ENCODE data around the gene CHPT1.
"Not testable (repeated sequence)": the region's sequence is repeated elsewhere in the genome, so short reads cannot be mapped to it uniquely, and the experiment has no call there.

CHPT1 gene

GRCh38 chr12:101719566-101719965 lies 22.1 kb downstream of the CHPT1 start:
- DNase-seq: no peak

- DNase-seq: no peak
These were observed 22.7 kb downstream of the CHPT1 start for GRCh38 chr12:101720118-101720517.

DNA sequence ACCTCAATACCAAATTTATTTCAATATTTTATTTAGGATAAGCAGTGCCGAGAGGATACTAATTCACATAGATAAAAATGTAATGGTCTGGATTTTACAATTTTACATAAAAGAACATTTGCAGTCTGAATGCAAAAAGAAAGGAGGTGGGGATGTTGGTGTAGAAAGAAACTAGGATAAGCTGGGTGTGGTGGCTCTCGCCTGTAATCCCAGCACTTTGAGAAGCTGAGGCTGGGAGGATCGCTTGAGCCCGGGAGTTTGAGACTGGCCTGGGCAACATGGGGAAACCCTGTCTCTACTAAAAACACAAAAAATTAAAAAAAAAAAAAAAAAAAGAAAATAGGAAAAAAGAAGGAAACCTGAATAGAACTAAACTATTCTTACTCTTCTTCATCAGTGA lies 25.0 kb downstream of the CHPT1 start:
- no peak for DNase-seq

- DNase-seq: no peak
These were observed 29.7 kb downstream of the CHPT1 start for GRCh38 chr12:101727098-101727497.

- DNase-seq: no peak
These were observed 32.4 kb downstream of the CHPT1 start for GRCh38 chr12:101729842-101730241.

DNA sequence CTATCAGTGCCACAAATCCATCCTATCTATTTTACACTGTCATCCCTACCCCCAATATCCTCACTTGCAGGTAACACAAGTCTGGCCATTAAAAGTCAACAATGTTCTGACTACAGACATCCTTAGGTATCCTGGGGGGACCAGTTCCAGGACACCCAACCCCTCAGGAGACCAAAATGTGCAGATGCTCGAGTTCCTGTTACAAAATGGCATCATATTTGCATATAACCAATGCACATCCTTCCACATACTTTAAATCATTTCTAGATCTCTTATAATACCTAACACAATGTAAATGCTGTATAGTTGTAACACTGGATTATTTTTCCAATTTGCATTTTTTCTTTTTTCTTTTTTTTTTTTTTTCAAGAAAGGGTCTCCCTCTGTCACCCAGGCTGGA lies 34.9 kb downstream of the CHPT1 start:
- no peak for DNase-seq

GRCh38 chr12:101733166-101733565 lies 35.7 kb downstream of the CHPT1 start:
- no peak for DNase-seq

GRCh38 chr12:101734482-101734881 lies 37.0 kb downstream of the CHPT1 start:
- DNase-seq: not testable (repeated sequence)

DNA sequence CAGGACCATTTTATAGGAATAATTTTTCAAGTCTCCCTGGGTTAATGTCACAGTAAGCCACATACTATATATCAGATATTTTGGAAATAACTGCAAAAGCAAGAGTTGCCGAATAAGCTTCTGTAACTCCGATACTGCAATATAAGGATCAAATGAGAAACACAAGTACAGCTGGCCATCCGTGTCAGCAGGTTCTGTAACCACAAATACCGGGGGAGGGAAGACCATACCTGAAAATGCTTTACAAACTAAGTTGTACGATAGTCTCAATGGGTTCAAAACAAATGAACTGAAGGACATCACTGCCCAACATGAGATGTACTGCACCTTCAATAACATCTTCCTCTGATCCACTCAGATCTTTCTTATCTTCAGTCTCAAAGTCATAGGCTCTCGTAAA lies 40.0 kb downstream of the CHPT1 start:
- DNase-seq: no peak

- no peak for DNase-seq
These were observed 41.7 kb downstream of the CHPT1 start, which contains the start of gene SYCP3 for GRCh38 chr12:101738920-101739665. TSS of gene SYCP3 (minus strand) at chr12:101739462. CDS start at chr12:101737935, 1,527 bp downstream.

DNA sequence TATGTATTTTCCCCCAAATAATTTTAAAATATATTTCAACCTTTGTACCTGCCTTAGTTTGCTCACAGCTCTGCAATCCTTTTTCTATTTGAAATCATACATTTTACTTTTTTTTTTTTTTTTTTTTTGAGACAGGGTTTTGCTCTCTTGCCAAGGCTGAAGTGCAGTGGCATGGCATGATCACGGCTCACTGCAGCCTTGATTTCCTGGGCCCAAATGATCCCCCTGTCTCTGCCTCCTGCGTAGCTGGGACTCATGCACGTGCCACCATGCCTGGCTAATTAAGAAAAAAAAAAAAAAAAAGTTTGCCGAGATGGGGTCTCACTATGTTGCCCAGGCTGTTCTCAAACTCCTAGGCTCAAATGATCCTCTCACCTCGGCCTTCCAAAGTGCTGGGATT lies 43.1 kb downstream of the CHPT1 start:
- DNase-seq: no peak

DNA sequence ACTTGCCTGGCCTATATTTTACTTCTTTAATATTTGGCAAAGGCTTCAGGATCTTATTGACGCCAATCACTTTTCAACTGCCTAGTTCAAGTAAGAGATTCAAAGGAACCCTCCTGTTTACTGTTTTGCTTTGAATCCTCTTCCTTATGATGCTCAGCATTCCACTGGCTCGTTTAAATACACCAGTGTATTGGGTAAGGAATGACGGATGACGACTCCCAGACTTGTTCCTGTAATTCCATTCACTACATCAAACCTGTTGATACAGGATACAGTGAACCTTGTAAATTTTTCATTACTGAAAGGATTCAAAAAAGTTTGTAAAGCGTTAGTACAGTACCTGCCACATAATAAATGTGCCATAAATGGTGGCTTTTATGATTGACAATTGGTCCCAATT lies 43.5 kb downstream of the CHPT1 start:
- DNase-seq: no peak

- DNase-seq: no peak
These were observed 45.8 kb downstream of the CHPT1 start for GRCh38 chr12:101743242-101743641.

GRCh38 chr12:101743724-101744472 lies 46.5 kb downstream of the CHPT1 start:
- no peak for DNase-seq

DNA sequence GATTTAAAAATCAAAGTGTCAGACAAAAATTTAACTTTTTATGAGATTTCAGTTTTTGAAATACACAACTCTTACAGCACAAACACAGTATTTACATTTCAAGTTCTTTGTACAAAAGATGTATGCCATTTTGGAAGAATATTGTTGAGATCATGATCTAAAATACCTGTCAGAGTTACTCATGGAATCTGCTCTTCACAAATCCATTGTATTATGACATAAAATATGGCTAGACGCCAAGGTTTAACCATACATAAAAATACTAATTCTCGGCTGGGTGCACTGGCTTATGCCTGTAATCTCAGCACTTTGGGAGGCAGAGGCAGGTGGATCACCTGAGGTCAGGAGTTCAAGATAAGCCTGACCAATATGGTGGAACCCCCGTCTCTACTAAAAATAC lies 48.0 kb downstream of the CHPT1 start:
- no peak for DNase-seq

- DNase-seq: no peak
These were observed 48.8 kb downstream of the CHPT1 start for GRCh38 chr12:101746196-101746595.

DNA sequence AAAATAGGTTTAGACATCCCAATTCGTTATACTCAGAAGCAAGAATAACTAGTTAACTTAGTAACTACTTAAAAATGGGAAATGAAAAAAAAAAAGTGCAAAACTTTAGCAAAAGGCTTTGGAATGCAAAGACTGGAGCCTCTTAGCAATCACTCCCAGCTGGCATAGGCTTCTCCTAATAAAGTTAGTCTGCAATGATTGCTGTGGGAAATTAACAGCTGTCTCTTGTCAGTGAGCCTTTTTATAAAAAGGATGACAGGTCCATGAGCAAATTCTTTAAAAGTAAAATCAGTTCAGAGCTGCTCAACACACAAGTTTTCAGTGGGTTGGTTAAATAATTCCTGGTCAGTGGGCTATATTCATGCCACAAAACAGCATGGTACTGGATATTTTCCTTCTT lies 49.2 kb downstream of the CHPT1 start:
- no peak for DNase-seq

DNA sequence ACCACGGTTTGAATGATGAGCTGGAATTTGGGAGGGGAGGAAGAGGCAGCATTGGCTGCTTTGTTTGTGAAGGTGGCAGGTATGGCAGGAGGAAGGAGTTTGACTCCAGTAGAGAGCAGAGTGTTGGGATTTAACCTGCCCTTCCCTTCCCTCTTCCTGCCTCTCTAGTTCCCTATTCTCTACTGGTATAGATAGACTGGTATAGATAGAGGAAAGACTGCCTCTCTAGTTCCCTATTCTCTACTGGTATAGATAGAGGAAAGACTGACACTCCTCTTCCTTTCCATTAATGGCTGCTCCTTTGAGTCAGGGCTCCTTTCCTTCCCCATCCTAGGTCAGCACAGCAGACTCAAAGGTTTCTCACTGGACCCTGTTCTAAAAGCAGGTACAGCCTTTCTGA lies 50.3 kb downstream of the CHPT1 start:
- DNase-seq: no peak

GRCh38 chr12:101748907-101749306 lies 51.5 kb downstream of the CHPT1 start:
- DNase-seq: no peak

- DNase-seq: no peak
These were observed 52.2 kb downstream of the CHPT1 start for GRCh38 chr12:101749657-101750056.

- DNase-seq: no peak
These were observed 52.7 kb downstream of the CHPT1 start for GRCh38 chr12:101750152-101750551.

GRCh38 chr12:101759396-101760047 lies 62.1 kb downstream of the CHPT1 start:
- DNase-seq: no peak

GRCh38 chr12:101761350-101761749 lies 63.9 kb downstream of the CHPT1 start:
- DNase-seq: no peak

Measured in hypothalamus (tissue), 51 donors.